SK-N-SH (cell line): ENCODE data around the gene TRMT112. TPM values are rescaled to one million over a fixed set of nuclear protein-coding genes. Genes with fewer than 3 reads are reported as not detected.

ENCODE experiments used
- CTCF ChIA-PET: fragments of 300-600, 350-600 bp; formaldehyde crosslinking; extraction: SDS; loops from one replicate; lab custom pipeline; 2021; lab: Yijun Ruan, JAX
- POLR2A ChIA-PET: fragments of 350-600 bp; sonication (Branson Sonifier 250); formaldehyde crosslinking; extraction: SDS; loops from one replicate; lab custom pipeline; 2020; ENCODE audit warnings: antibody characterized with exemption, inconsistent platforms; lab: Yijun Ruan, JAX
- DNase-seq: peaks from one replicate; pipeline ENCODE4 v3.0.0; 2012
- H2AFZ ChIP-seq: fragments of 200-600 bp; sonication (generic); 2 replicates; pipeline ENCODE4 v1.8.1; 2016; ENCODE audit warnings: antibody characterized with exemption, mild to moderate bottlenecking, low read depth
- H3F3A ChIP-seq: fragments of 200-600 bp; sonication (generic); replicated peaks from 2 replicates; pipeline ENCODE3; 2016; ENCODE audit warnings: antibody characterized with exemption, mild to moderate bottlenecking; ENCODE audit not compliant: insufficient read depth
- H3K27ac ChIP-seq, 2 experiments: fragments of 200-500 bp in 1 of 2; fragments of 200-600 bp in 1 of 2; sonication (Bioruptor generic) in 1 of 2; sonication (generic), shearing (Covaris generic) in 1 of 2; 2 replicates each; pipeline versions ENCODE4 v1.5.1 to v1.6.1; 2014 to 2016; ENCODE audit warnings: low read depth in 2 of 2, inconsistent platforms in 1 of 2, low read length in 1 of 2, mild to moderate bottlenecking in 1 of 2, mixed read lengths in 1 of 2
- H3K27me3 ChIP-seq: fragments of 200-600 bp; sonication (generic), shearing (Covaris generic); 2 replicates; pipeline ENCODE4 v1.6.1; 2016; ENCODE audit warnings: mixed run types; ENCODE audit not compliant: insufficient read depth
- H3K36me3 ChIP-seq, 2 experiments: fragments of 200-500 bp in 1 of 2; fragments of 200-600 bp in 1 of 2; sonication (Bioruptor generic) in 1 of 2; sonication (generic) in 1 of 2; replicated peaks in 1 of 2; 2 replicates each; pipeline versions ENCODE3 to v1.5.1; 2014 to 2016; ENCODE audit warnings: low read length in 1 of 2, mild to moderate bottlenecking in 1 of 2; ENCODE audit not compliant: insufficient read depth in 2 of 2, control insufficient read depth in 1 of 2
- H3K4me1 ChIP-seq, 2 experiments: fragments of 200-500 bp in 1 of 2; fragments of 200-600 bp in 1 of 2; sonication (Bioruptor generic) in 1 of 2; sonication (generic), shearing (Covaris generic) in 1 of 2; 2 replicates each; pipeline versions ENCODE4 v1.5.1 to v1.6.1; 2014 to 2016; ENCODE audit warnings: low read depth in 1 of 2, low read length in 1 of 2, mixed run types in 1 of 2; ENCODE audit not compliant: insufficient read depth in 2 of 2, control insufficient read depth in 1 of 2
- H3K4me2 ChIP-seq: fragments of 200-600 bp; sonication (generic), shearing (Covaris generic); 2 replicates; pipeline ENCODE4 v1.6.1; 2017; ENCODE audit warnings: mixed run types
- H3K4me3 ChIP-seq, 2 experiments: fragments of 200-500 bp in 1 of 2; fragments of 200-600 bp in 1 of 2; sonication (Bioruptor generic) in 1 of 2; sonication (generic), shearing (Covaris generic) in 1 of 2; 2 replicates each; pipeline versions ENCODE4 v1.5.1 to v1.8.1; 2014 to 2016; ENCODE audit warnings: low read depth in 2 of 2, inconsistent platforms in 1 of 2, low read length in 1 of 2, mild to moderate bottlenecking in 1 of 2, mixed read lengths in 1 of 2, moderate library complexity in 1 of 2
- H3K79me2 ChIP-seq: fragments of 200-600 bp; sonication (generic); 2 replicates; pipeline ENCODE4 v1.8.1; 2017; ENCODE audit warnings: mild to moderate bottlenecking; ENCODE audit not compliant: insufficient read depth
- H3K9ac ChIP-seq: fragments of 200-600 bp; sonication (generic); 2 replicates; pipeline ENCODE4 v1.6.1; 2017; ENCODE audit warnings: mixed run types
- H3K9me2 ChIP-seq: fragments of 200-600 bp; sonication (generic); 2 replicates; pipeline ENCODE4 v1.6.1; 2017; ENCODE audit warnings: mixed run types
- H3K9me3 ChIP-seq: fragments of 200-600 bp; sonication (generic); 2 replicates; pipeline ENCODE4 v1.6.1; 2017; ENCODE audit warnings: mixed run types, mild to moderate bottlenecking, moderate library complexity
- H4K20me1 ChIP-seq: fragments of 200-600 bp; sonication (generic); 2 replicates; pipeline ENCODE4 v1.6.1; 2017; ENCODE audit warnings: mild to moderate bottlenecking, mixed run types; ENCODE audit not compliant: insufficient read depth
- CHD2 ChIP-seq: fragments of 150-350 bp; IDR thresholded peaks from 2 replicates; pipeline ENCODE4 v1.6.1; 2018; ENCODE audit warnings: low read length; ENCODE audit not compliant: partially characterized antibody
- CTCF ChIP-seq: fragments of 200-600 bp; sonication (generic); IDR thresholded peaks from 2 replicates; pipeline ENCODE4 v1.6.1; 2017; ENCODE audit warnings: antibody characterized with exemption, mild to moderate bottlenecking, moderate library complexity
- FOXM1 ChIP-seq: IDR thresholded peaks from 2 replicates; pipeline ENCODE4 v1.4.0; 2012; ENCODE audit warnings: low read depth, mild to moderate bottlenecking
- GATA2 ChIP-seq: sonication (generic); formaldehyde crosslinking; IDR thresholded peaks from 2 replicates; pipeline ENCODE4 v1.5.0; 2020; ENCODE audit warnings: mild to moderate bottlenecking, missing genetic modification reagents
- MXI1 ChIP-seq: IDR thresholded peaks from 2 replicates; pipeline ENCODE4 v1.6.1; 2012; ENCODE audit warnings: mild to moderate bottlenecking, low read depth, low read length, improper control_type of control experiment
- NRF1 ChIP-seq: IDR thresholded peaks from 2 replicates; pipeline ENCODE4 v1.6.1; 2012; ENCODE audit warnings: low read depth, mild to moderate bottlenecking, low read length
- POLR2AphosphoS5 ChIP-seq: IDR thresholded peaks from 2 replicates; pipeline ENCODE4 v1.6.1; 2012; ENCODE audit warnings: low read depth, low read length
- SMC3 ChIP-seq: IDR thresholded peaks from 2 replicates; pipeline ENCODE4 v1.6.1; 2012; ENCODE audit warnings: low read depth, low read length, improper control_type of control experiment
- TEAD4 ChIP-seq: IDR thresholded peaks from 2 replicates; pipeline ENCODE4 v1.4.0; 2012; ENCODE audit warnings: mild to moderate bottlenecking, borderline replicate concordance; ENCODE audit not compliant: insufficient read depth
- WGBS: methylation state at CpG from one replicate; pipeline ENCODE4 v1.1.6; 2017; ENCODE audit warnings: low lambda C conversion rate; 5-methylcytosine and 5-hydroxymethylcytosine counted together
- polyA plus RNA-seq, 3 experiments: library from polyadenylated mRNA; depleted of rRNA; stranded (reverse); fragments of >200 nt; gene quantifications; 2 replicates each; pipeline ENCODE4 v1.2.3, GENCODE V29; 2012
- TF ChIP-seq, protein P1 (sequence below): IDR thresholded peaks from 2 replicates; pipeline ENCODE4 v1.6.1; 2012; ENCODE audit warnings: mild to moderate bottlenecking, low read depth, low read length, moderate library complexity

TRMT112 gene
- polyA plus RNA-seq, 1 of the 3 experiments (the other 2 are of a cell fraction), result 699 TPM

DNA sequence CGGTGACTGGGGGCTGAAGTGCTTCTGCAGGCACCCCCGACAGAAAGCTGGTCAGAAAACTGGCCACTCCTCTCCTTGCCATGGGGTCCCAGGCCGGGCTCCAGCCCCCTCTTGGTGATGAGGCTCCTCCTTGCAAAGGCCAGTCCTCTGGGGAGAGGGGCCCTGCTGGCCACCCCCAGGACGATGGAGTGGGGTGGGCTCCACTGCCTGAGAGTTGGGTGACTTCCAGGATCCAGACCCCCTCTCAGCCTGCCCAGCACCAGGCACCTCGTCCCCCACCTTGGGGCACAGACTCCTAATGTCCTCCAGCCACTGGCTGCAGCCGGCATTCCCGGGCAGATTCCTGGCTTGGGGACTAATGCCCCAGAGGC, 41.2 kb upstream of the TRMT112 start (continued):
- TF ChIP-seq, protein P1, sequence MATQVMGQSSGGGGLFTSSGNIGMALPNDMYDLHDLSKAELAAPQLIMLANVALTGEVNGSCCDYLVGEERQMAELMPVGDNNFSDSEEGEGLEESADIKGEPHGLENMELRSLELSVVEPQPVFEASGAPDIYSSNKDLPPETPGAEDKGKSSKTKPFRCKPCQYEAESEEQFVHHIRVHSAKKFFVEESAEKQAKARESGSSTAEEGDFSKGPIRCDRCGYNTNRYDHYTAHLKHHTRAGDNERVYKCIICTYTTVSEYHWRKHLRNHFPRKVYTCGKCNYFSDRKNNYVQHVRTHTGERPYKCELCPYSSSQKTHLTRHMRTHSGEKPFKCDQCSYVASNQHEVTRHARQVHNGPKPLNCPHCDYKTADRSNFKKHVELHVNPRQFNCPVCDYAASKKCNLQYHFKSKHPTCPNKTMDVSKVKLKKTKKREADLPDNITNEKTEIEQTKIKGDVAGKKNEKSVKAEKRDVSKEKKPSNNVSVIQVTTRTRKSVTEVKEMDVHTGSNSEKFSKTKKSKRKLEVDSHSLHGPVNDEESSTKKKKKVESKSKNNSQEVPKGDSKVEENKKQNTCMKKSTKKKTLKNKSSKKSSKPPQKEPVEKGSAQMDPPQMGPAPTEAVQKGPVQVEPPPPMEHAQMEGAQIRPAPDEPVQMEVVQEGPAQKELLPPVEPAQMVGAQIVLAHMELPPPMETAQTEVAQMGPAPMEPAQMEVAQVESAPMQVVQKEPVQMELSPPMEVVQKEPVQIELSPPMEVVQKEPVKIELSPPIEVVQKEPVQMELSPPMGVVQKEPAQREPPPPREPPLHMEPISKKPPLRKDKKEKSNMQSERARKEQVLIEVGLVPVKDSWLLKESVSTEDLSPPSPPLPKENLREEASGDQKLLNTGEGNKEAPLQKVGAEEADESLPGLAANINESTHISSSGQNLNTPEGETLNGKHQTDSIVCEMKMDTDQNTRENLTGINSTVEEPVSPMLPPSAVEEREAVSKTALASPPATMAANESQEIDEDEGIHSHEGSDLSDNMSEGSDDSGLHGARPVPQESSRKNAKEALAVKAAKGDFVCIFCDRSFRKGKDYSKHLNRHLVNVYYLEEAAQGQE, result no peak
- TF ChIP-seq NRF1 (no peak), POLR2AphosphoS5 (no peak), FOXM1 (no peak), SMC3 (no peak), GATA2 (CRISPR knock-in tag) (no peak), TEAD4 (no peak), CHD2 (no peak)

GRCh38 chr11:64357904-64358535, 40.7 kb upstream of the TRMT112 start:
- peaks cover 31% of the 10 kb centered on the region for H3K79me2 ChIP-seq
- H3K36me3 ChIP-seq, result peaks cover 9 to 24% of the 10 kb centered on the region in 2 experiments
- ChIA-PET CTCF (interaction anchor here (1.2 to 1.3 kb wide), 2 partner anchors 34 to 54 kb away, joined by 3 read pairs; no protein-coding TSS in a partner anchor), POLR2A (no interaction called here)
- H3K27ac ChIP-seq, result peak overlapping the region; percentile 76 to 82
- 57% methylated on average over 3 of the region's 13 CpGs for WGBS
- no peak overlapping the region for H2AFZ ChIP-seq
- H3K27me3 ChIP-seq, result no peaks in the 10 kb centered on the region
- no peaks in the 10 kb centered on the region for H3K9me3 ChIP-seq
- DNase-seq, result peak; percentile 63
- peaks cover 22 to 28% of the 10 kb centered on the region in 2 experiments; a peak in 3 of 4 replicates for H3K4me1 ChIP-seq
- no peaks in the 10 kb centered on the region for H3K9me2 ChIP-seq
- peak overlapping the region; percentile 93 for H3K4me2 ChIP-seq
- peak overlapping the region; percentile 93 for H3K4me3 ChIP-seq
- peaks cover 15% of the 10 kb centered on the region for H3F3A ChIP-seq
- H3K9ac ChIP-seq, result peak overlapping the region; percentile 88
- TF ChIP-seq SMC3, result no peak
- TF ChIP-seq MXI1, result no peak
- no peak for TF ChIP-seq CTCF
- 0 out of 2 replicates have a peak, but pooled peaks cover 5% of the 10 kb centered on the region for H4K20me1 ChIP-seq
